Activated naive CD4-positive, alpha-beta T cell treated with Interleukin-2 at 50 U/mL for 16 hours (primary cell): ENCODE measurements around the gene ALPI.
"Not testable (repeated sequence)": the region's sequence is repeated elsewhere in the genome, so short reads cannot be mapped to it uniquely, and the experiment has no call there.

Experiments
- DNase-seq: peaks from one replicate; pipeline ENCODE4 v3.0.0-alpha.2; 2020

The ALPI gene

GRCh38 chr2:232443669-232444408 is 12.1 kb upstream of the ALPI start:
- DNase-seq: not testable (repeated sequence)

GRCh38 chr2:232444409-232445148 is 11.4 kb upstream of the ALPI start:
- DNase-seq: peak; percentile 73

GRCh38 chr2:232445149-232445885 is 10.6 kb upstream of the ALPI start:
- DNase-seq: not testable (repeated sequence)

- DNase-seq: not testable (repeated sequence)
Observed at GRCh38 chr2:232446266-232446777, 9.6 kb upstream of the ALPI start.

- DNase-seq: no peak
Observed at GRCh38 chr2:232447091-232447620, 8.8 kb upstream of the ALPI start.

GRCh38 chr2:232447638-232448303 is 8.2 kb upstream of the ALPI start:
- no peak for DNase-seq

GRCh38 chr2:232448304-232448690 is 7.7 kb upstream of the ALPI start:
- no peak for DNase-seq

GRCh38 chr2:232449964-232450363 is 6.0 kb upstream of the ALPI start:
- DNase-seq: no peak

GRCh38 chr2:232451645-232452044 is 4.3 kb upstream of the ALPI start:
- not testable (repeated sequence) for DNase-seq

GRCh38 chr2:232454630-232455029 is 1.3 kb upstream of the ALPI start:
- no peak for DNase-seq

- no peak for DNase-seq
Observed at GRCh38 chr2:232456296-232457120, 555 bp downstream of the ALPI start.

GRCh38 chr2:232457121-232458011 is 1.4 kb downstream of the ALPI start:
- DNase-seq: no peak

GRCh38 chr2:232458051-232458660 is 2.2 kb downstream of the ALPI start:
- DNase-seq: no peak

GRCh38 chr2:232458661-232459418 is 2.9 kb downstream of the ALPI start:
- no peak for DNase-seq

GRCh38 chr2:232459419-232460035 is 3.6 kb downstream of the ALPI start:
- no peak for DNase-seq

- DNase-seq: no peak
Observed at GRCh38 chr2:232460171-232460570, 4.2 kb downstream of the ALPI start.

- no peak for DNase-seq
Observed at GRCh38 chr2:232463701-232464543, 8.0 kb downstream of the ALPI start.

- no peak for DNase-seq
Observed at GRCh38 chr2:232464544-232464885, 8.6 kb downstream of the ALPI start.
